HepG2 (cell line): ENCODE measurements around the gene RHBDD1. TPM values are rescaled to one million over a fixed set of nuclear protein-coding genes. Genes with fewer than 3 reads are reported as not detected.

Source experiments
- ATAC-seq: fragments of 200-7000 bp; cut with Tn5 transposase; 3 replicates; pipeline ENCODE4 v1.9.1; 2020; ENCODE audit warnings: mild to moderate bottlenecking, moderate library complexity
- BruUV-seq: library from RNA; stranded (reverse); fragments of 400-500 nt; replicated peaks from 2 replicates; lab custom pipeline; 2021; lab: Mats Ljungman, UMichigan
- CTCF ChIA-PET: fragments of 300-600 bp; formaldehyde crosslinking; extraction: SDS; loops from one replicate; lab custom pipeline; 2021; ENCODE audit warnings: low total read pairs, inconsistent platforms, low intra/inter-chr PET ratio; lab: Yijun Ruan, JAX
- POLR2A ChIA-PET: fragments of 350-600 bp; sonication (Branson Sonifier 250); formaldehyde crosslinking; loops from one replicate; lab custom pipeline; 2020; ENCODE audit warnings: antibody characterized with exemption, inconsistent platforms; lab: Yijun Ruan, JAX
- DNase-seq: peaks from one replicate; pipeline ENCODE4 v3.0.0-alpha.2; 2015; ENCODE audit warnings: low spot score
- FAIRE-seq: peaks from 3 replicates; lab custom pipeline; 2011; peaks lifted over from hg19 to GRCh38; lab: Jason Lieb, UNC
- H2AFZ ChIP-seq: one replicate; pipeline ENCODE4 v1.6.1; 2011; ENCODE audit warnings: low read length, inconsistent platforms
- H3K27ac ChIP-seq: fragments of 300-600 bp; 3 replicates; pipeline ENCODE4 v1.8.0; 2011; ENCODE audit warnings: mixed run types, mild to moderate bottlenecking, mixed read lengths, low read length, inconsistent platforms; ENCODE audit not compliant: insufficient read depth; ENCODE audit errors: extremely low read length
- H3K27me3 ChIP-seq, 2 experiments: fragments of 200-600 bp in 1 of 2; 2 replicates in 1 of 2; 3 replicates in 1 of 2; pipeline versions ENCODE4 v1.6.0 to v1.8.0; 2011; ENCODE audit warnings: low read length in 2 of 2, mild to moderate bottlenecking in 2 of 2, moderate library complexity in 2 of 2, inconsistent platforms in 1 of 2; ENCODE audit not compliant: insufficient read depth in 2 of 2, control insufficient read depth in 1 of 2
- H3K36me3 ChIP-seq, 2 experiments: fragments of 200-600 bp in 1 of 2; replicated peaks in 1 of 2; 2 replicates in 1 of 2; 3 replicates in 1 of 2; pipeline versions ENCODE4 v1.5.1 to v1.8.0; 2011; ENCODE audit warnings: low read length in 2 of 2, inconsistent platforms in 1 of 2; ENCODE audit not compliant: insufficient read depth in 2 of 2, control insufficient read depth in 1 of 2
- H3K4me1 ChIP-seq: 2 replicates; pipeline ENCODE4 v1.5.1; 2012; ENCODE audit warnings: low read length, inconsistent platforms; ENCODE audit not compliant: insufficient read depth
- H3K4me2 ChIP-seq: 2 replicates; pipeline ENCODE4 v1.6.0; 2011; ENCODE audit warnings: low read depth, low read length, inconsistent platforms
- H3K4me3 ChIP-seq, 3 experiments: fragments of 200-600 bp in 1 of 3; sonication (generic), shearing (Covaris generic) in 1 of 3; replicated peaks in 1 of 3; 2 replicates each; pipeline ENCODE4 v1.5.1; 2011 to 2016; ENCODE audit warnings: low read length in 3 of 3, inconsistent platforms in 2 of 3, low read depth in 2 of 3, mild to moderate bottlenecking in 2 of 3, control low read depth in 1 of 3, mixed read lengths in 1 of 3; ENCODE audit not compliant: insufficient read depth in 1 of 3
- H3K79me2 ChIP-seq: one replicate; pipeline ENCODE4 v1.6.1; 2011; ENCODE audit warnings: low read length, inconsistent platforms; ENCODE audit not compliant: insufficient read depth
- H3K9ac ChIP-seq: 2 replicates; pipeline ENCODE4 v1.6.0; 2011; ENCODE audit warnings: mild to moderate bottlenecking, low read depth, low read length, inconsistent platforms; ENCODE audit not compliant: insufficient read depth
- H3K9me3 ChIP-seq: 2 replicates; pipeline ENCODE4 v1.5.1; 2012; ENCODE audit warnings: mild to moderate bottlenecking, low read length
- H4K20me1 ChIP-seq: 2 replicates; pipeline ENCODE4 v1.6.0; 2011; ENCODE audit warnings: inconsistent platforms, mild to moderate bottlenecking, low read length, moderate library complexity; ENCODE audit not compliant: insufficient read depth
- CHD4 ChIP-seq: fragments of 200-600 bp; sonication (generic); IDR thresholded peaks from 2 replicates; pipeline ENCODE4 v1.7.0; 2017; ENCODE audit warnings: mild to moderate bottlenecking, low read length, borderline replicate concordance
- HNF1A ChIP-seq, 2 experiments: sonication (generic) in 1 of 2; formaldehyde crosslinking in 1 of 2; IDR thresholded peaks; 2 replicates each; pipeline versions ENCODE4 v1.4.0 to v1.6.1; 2016 to 2020; ENCODE audit warnings: borderline replicate concordance in 1 of 2, low read depth in 1 of 2, mild to moderate bottlenecking in 1 of 2, missing genetic modification reagents in 1 of 2
- KDM3A ChIP-seq: IDR thresholded peaks from 2 replicates; pipeline ENCODE4 v1.6.1; 2018; ENCODE audit warnings: low read depth, missing compliant biosample characterization
- MATR3 ChIP-seq: sonication (generic); formaldehyde crosslinking; IDR thresholded peaks from 2 replicates; pipeline ENCODE4 v1.4.0; 2020; ENCODE audit warnings: missing genetic modification reagents
- MLLT10 ChIP-seq: sonication (generic); formaldehyde crosslinking; IDR thresholded peaks from 2 replicates; pipeline ENCODE4 v1.4.0; 2020; ENCODE audit warnings: missing genetic modification reagents
- NR3C1 ChIP-seq: sonication (generic); formaldehyde crosslinking; IDR thresholded peaks from 2 replicates; pipeline ENCODE4 v1.4.0; 2020; ENCODE audit warnings: missing genetic modification reagents
- RFXAP ChIP-seq: sonication (generic); formaldehyde crosslinking; IDR thresholded peaks from 2 replicates; pipeline ENCODE4 v1.4.0; 2020; ENCODE audit warnings: missing genetic modification reagents, borderline replicate concordance
- SATB2 ChIP-seq: sonication (generic); formaldehyde crosslinking; IDR thresholded peaks from 2 replicates; pipeline ENCODE4 v1.5.0; 2020; ENCODE audit warnings: missing genetic modification reagents
- UBTF ChIP-seq: sonication (generic); formaldehyde crosslinking; IDR thresholded peaks from 2 replicates; pipeline ENCODE4 v1.4.0; 2020; ENCODE audit warnings: mild to moderate bottlenecking, missing genetic modification reagents
- ZNF460 ChIP-seq: sonication (generic); formaldehyde crosslinking; IDR thresholded peaks from 2 replicates; pipeline ENCODE4 v1.5.1; 2020; ENCODE audit warnings: missing genetic modification reagents, mild to moderate bottlenecking, borderline replicate concordance
- ZNF619 ChIP-seq: sonication (generic); formaldehyde crosslinking; IDR thresholded peaks from 2 replicates; pipeline ENCODE4 v1.4.0; 2020; ENCODE audit warnings: mild to moderate bottlenecking, missing genetic modification reagents
- ZSCAN21 ChIP-seq: sonication (generic); formaldehyde crosslinking; IDR thresholded peaks from 2 replicates; pipeline ENCODE4 v1.8.0; 2022; ENCODE audit warnings: mild to moderate bottlenecking, missing genetic modification reagents, moderate library complexity, borderline replicate concordance
- WGBS: methylation state at CpG from one replicate; pipeline ENCODE4 v1.1.6; 2017; ENCODE audit warnings: low lambda C conversion rate; 5-methylcytosine and 5-hydroxymethylcytosine counted together
- in situ Hi-C: cut with HindIII; loops from 2 replicates; pipeline ENCODE4 v1.10.0; 2017; ENCODE audit warnings: low pct_unique_long_range_greater_than_20kb; ENCODE audit not compliant: extremely low pct_ligation_motif_present
- intact Hi-C: fragments of 100-400 bp; cut with micrococcal nuclease; formaldehyde crosslinking; loops from one replicate; pipeline ENCODE4 v1.10.0; 2022; ENCODE audit not compliant: unreplicated experiment
- polyA plus RNA-seq, 8 experiments: library from polyadenylated mRNA; depleted of rRNA in 3 of 8; stranded (reverse) in 7 of 8; unstranded in 1 of 8; fragments of >200 nt; fragmentation: Illumina TruSeq in 4 of 8; extraction: Trizol in 4 of 8; gene quantifications; 2 replicates each; pipeline versions ENCODE4 v1.2.1 to v1.2.3, GENCODE V29; 2011 to 2016; ENCODE audit warnings: low read depth in 4 of 8, missing spikeins in 1 of 8, mixed read lengths in 1 of 8; ENCODE audit not compliant: insufficient read depth in 1 of 8
- total RNA-seq, 5 experiments: library from RNA; depleted of rRNA; stranded (reverse); fragments of >200 nt; fragmentation: Illumina TruSeq; extraction: Trizol; gene quantifications; 2 replicates each; pipeline ENCODE4 v1.2.3, GENCODE V29; 2016; ENCODE audit warnings: low read depth in 1 of 5

The RHBDD1 gene
- total and polyA plus RNA-seq, 2 of the 13 experiments (the other 11 are each of a cell fraction or from before 2014, with no cell fraction given): 8.2 to 9.5 TPM

GRCh38 chr2:226934546-226935201, 98.8 kb downstream of the RHBDD1 start:
- Histone ChIP-seq H3K36me3 (no peaks in the 10 kb centered on the region), H3K4me2 (no peak overlapping the region), H3K9ac (no peak overlapping the region), H3K27ac (no peak overlapping the region), H3K79me2 (no peaks in the 10 kb centered on the region), H3K4me3 (no peak overlapping the region), H3K9me3 (no peaks in the 10 kb centered on the region), H3K4me1 (no peaks in the 10 kb centered on the region), H4K20me1 (no peaks in the 10 kb centered on the region), H2AFZ (no peak overlapping the region), H3K27me3 (no peaks in the 10 kb centered on the region; a peak in 1 of 5 replicates)
- TF ChIP-seq RFXAP (CRISPR knock-in tag) (no peak), HNF1A (IDR thresholded peaks at IDR 0.05; ENCODE audit: low read depth) (no peak), HNF1A (CRISPR knock-in tag; IDR thresholded peaks at IDR 0.05; ENCODE audit: borderline replicate concordance) (no peak), CHD4 (no peak), KDM3A (CRISPR knock-in tag) (no peak), MATR3 (CRISPR knock-in tag) (no peak), UBTF (CRISPR knock-in tag) (no peak), MLLT10 (CRISPR knock-in tag) (no peak), ZNF460 (no peak), ZNF619 (CRISPR knock-in tag) (no peak), NR3C1 (CRISPR knock-in tag) (no peak), SATB2 (CRISPR knock-in tag) (no peak), ZSCAN21 (CRISPR knock-in tag) (no peak)
- no TSS peak for BruUV-seq
- DNase-seq: no peak
- 79% methylated on average over 2 of the region's 2 CpGs for WGBS
- intact Hi-C loops: no loop called here
- in situ Hi-C loops: no loop called here
- no peak for FAIRE-seq
- ChIA-PET CTCF (no interaction called here), POLR2A (no interaction called here)
- no peak for ATAC-seq
